EH (cell line): Measurements from ENCODE around the gene PPBP.
A peak's percentile ranks its signal among the peaks of the same experiment; 100 is the strongest.

Source experiments
- DNase-seq: peaks from one replicate; pipeline ENCODE4 v3.0.0-alpha.2; 2015; ENCODE audit warnings: low read depth

Gene PPBP, protein sequence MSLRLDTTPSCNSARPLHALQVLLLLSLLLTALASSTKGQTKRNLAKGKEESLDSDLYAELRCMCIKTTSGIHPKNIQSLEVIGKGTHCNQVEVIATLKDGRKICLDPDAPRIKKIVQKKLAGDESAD

GRCh38 chr4:73988061-73988460 is at the start of gene PPBP:
PPBP (minus strand) TSS chr4:73988190; CDS start chr4:73988103, 87 bp downstream.
- DNase-seq = no peak

DNA sequence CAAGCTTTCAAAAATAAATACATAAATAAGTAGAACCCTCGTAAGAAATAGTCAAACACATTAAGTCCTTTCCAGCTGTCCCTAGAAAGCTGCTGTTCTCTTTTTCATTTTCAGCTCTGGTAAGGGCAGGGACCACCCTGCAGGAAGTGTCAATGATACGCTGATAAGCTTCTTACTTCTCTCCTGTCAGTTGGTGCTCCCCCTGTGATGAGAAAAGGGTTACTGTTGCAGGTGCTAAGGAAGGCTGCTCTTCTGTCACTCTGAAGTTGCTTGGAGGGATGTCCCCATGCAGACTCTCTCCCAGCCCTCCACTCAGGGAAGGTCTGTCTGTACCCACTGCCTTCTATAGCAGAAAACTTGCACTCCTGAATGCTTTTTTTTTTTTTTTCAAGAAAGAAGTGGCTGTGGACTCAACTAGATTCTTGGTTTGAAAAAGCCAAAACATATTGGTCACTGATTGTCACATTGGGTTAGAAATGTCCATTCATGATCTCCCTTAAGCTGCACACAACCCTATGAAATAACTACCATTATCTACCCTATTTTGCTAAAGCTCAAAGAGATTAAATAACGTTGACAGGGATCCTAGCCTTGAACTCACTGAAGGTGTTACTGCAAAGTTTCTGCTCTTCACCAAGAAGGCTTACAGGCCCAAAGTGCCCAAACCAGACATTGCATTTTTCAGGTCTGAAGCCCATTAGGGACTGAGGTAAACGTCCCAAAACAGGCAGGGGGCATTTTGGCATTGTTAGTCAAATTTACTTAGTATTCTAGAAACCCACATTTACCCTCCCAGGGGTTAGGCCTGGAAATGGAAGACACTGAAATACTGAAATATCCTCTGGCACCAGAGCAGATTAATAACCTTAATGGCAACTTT is 49.3 kb upstream of the PPBP start:
- no peak for DNase-seq

GRCh38 chr4:74033739-74034138 is 45.7 kb upstream of the PPBP start:
- DNase-seq = peak; percentile 21

DNA sequence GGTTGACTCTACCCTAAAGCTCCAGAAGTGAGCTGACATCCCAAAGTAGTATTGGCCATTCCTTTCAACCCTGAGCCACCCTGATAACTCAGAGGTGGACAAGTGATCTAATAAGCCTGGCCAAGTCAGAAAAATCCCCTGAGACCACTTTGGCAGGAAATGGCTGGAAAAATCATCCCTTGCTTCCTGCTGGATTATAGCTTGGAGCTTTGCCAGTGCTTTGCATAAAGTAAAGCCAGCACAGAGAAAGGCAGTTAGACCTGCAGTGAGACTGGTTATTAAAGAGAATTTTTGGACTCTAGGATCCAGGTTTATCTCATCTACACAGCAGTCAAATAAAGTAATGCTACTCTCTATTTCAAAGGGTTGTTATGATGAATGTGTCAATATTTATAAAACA is 44.1 kb upstream of the PPBP start:
- DNase-seq = peak; percentile 38

DNA sequence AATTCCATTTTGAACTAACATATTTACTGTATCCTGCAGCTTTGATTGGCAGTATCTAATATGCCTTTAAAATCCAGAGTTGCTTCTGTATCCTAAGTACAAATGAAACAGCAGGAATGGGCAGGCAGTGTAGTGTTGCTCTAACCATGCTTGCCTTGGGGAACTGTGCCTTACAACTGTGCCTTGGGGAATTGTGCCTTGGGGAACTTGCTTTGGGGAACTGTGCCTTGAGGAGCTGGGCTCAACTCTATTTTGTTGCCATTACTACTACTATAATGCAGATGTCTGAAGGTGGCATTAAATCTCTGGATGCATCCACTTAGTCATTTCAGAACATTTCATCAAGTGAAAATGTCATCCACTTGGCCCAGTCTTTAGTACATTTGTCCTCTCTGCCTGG is 43.6 kb upstream of the PPBP start:
- DNase-seq = no peak

- DNase-seq = no peak
These were observed 42.3 kb upstream of the PPBP start for GRCh38 chr4:74030285-74030684.

DNA sequence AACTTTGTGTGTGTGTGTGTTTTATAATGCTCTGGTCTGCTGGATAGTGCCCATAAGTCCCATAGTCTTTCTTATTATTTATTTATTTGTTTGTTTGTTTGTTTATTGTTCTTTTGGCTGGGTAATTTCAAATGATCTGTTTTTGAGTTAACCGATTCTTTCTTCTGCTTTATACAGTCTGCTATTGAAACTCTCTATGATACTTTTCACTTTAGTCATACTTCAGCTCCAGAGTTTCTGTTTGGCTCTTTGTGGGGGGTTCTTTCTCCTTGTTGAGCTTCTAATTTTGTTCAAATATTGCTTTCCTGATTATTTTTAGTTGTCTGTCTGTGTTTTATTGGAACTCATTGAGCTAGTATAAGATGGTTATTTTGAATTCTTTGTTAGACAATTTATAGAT is 40.5 kb upstream of the PPBP start:
- no peak for DNase-seq

GRCh38 chr4:74023709-74024108 is 35.7 kb upstream of the PPBP start:
- DNase-seq = no peak

DNA sequence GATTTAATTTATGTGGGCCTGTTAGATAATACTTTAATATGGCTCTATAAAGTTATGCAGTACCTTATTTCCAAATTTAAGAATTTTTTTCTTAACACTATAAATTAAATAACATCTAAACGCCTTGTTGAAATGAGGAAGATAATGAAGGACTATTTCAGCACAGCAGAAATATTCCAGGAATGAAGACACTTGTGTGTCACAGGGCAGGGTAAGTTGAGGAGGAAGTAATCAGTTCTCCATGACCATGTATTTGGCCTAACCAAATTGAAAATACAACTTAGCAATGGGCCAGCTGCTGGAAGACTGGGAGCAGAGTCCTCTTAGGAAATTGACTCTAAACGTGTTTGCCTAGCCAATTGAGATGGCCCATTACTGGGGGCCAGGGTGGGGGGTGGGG is 33.6 kb upstream of the PPBP start:
- DNase-seq = no peak

DNA sequence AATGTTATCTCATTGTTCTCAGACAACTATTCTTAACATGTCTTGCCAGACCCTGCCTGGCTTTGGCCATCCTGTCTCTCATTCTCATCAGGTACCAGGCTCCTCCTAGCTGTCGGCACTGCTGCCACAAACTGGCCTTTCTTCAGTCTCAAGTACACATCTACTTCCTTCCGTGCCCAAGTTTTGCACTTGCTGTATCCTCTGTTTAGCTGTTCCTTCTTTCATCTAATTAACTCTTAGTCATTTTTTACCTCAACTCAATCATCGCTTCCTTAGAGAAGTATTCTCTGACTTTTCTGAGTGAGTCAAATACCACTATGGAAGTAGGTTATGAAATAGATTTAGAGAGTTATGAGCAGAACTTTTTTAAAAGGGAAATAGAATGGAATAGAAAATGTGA is 30.8 kb upstream of the PPBP start:
- no peak for DNase-seq

- no peak for DNase-seq
These were observed 30.1 kb upstream of the PPBP start for GRCh38 chr4:74018116-74018515.

- no peak for DNase-seq
These were observed 28.1 kb upstream of the PPBP start for GRCh38 chr4:74016068-74016467.

DNA sequence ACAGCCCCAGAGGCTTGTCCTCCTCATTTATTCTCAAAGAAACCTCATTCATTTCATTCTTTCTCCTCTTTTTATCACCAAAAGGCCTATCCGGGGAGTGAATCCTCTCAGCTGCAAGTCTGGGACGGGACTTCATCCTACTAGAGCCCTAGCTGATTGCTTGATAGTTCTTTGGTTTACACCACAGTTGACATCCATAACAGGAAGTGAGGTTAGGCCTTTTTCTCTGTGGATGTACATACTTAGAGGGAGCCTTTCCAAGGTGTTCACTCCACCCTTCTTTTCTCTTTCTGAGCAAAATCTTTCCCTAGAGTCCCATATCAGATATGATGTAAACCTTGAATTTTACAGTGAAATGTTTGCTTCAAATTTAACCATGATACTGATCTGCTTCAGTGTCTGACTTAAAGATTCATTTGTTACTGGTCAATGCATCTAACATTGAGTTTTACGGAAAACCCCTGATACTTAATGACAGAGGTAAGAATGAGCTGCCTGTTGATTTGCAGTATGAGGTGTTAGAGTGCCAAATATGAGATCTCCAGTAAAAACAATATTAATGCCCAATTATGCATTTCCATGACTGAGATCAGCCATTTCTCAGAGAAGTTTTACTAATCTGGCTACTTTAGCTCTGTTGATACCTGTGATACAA is 27.3 kb upstream of the PPBP start:
- no peak for DNase-seq

- DNase-seq = peak; percentile 14
These were observed 26.3 kb upstream of the PPBP start for GRCh38 chr4:74014332-74014731.

DNA sequence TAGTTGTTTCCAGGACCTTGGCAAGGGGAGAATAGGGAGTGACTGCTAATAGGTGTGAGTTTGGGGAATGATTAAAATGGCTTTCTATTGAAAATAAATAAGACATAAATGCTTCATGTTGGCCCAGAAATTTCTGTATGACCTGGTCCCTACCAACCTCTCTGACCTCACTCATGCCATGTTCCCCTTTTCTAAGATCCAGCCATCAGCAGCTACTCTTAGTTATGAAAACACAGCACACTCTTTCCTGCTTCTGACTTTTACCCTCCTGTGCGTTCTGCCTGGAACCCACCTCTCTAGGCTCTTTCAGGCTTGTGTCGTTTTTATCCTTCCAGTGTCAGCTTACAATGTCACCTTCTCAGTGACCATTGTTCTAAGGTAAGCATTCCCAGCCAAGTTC is 25.3 kb upstream of the PPBP start:
- no peak for DNase-seq

DNA sequence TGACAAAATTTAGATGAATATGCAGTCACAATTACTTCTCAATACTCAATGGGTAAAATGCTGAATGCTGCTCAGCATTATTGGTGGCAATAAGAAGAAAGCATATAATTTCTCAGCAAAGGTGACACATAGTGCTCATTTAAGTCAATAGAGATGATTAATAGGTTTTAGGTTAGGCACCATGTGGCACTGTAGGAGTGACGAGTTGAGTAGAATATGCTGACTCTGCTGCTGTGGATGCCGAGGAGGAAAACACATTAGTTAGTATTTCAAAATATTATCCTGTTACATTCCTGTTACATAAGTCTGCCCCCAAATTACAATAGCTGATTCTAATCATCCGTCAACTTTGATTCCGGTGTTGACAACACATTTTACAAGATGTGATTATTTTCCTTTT is 24.1 kb upstream of the PPBP start:
- DNase-seq = no peak

DNA sequence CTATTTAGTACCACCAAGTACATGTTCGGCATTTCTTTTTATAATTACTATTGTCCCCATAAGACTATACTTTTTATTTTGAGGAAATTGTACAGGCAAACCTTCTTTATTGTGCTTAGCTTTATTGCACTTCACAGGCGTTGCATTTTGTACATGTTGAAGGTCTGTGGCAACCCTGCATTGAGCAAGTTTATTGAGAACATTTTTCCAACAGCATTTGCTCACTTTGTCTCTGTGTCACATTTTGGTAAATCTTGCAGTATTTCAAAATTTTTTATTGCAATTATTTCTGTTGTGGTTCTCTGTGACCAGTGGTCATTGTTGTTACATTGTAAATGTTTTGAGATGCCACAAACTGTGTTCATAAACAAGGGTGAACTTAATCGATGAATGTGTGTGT is 21.3 kb upstream of the PPBP start:
- no peak for DNase-seq

DNA sequence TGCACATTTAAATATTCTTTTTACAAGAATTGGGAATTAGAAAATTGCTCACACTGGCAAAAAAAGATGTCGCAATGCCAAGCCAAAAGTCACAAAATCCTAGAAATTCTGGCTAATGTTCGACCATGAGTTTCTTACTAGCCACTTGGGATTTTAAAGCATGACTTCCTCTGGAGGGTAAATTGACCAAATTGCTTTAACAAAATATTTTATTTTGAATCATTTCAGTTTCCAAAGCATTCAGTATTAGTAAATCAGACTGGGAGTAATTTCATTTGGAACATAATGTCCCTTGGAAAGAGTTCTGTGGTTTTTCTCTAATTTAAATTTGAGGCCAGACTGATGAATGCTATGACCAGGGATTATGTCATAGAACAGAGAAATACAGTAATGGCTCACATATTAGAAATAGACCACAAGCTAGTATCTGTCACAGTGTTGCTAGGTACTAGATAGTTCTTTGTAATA is 18.1 kb upstream of the PPBP start:
- DNase-seq = peak; percentile 29

GRCh38 chr4:74005528-74005927 is 17.5 kb upstream of the PPBP start:
- no peak for DNase-seq

DNA sequence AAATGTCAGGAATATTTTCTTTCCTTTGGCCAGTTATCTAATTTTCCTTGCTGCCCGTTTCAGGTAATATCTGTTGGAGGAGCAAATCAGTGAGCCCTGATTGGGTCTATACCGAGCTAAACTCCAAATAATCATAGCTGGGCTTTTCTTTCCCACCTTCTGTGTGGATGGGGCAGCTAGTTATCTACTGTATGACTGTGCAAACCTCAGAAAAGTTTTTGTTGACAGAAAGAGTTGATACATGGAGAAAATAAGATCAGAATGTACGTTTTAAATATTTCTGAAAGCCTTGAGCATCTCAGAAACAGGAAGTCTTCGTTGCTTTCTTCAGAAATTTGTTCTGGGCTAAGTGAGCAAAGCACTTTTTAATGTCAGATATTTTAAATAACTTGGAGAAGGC is 16.7 kb upstream of the PPBP start:
- DNase-seq = no peak

DNA sequence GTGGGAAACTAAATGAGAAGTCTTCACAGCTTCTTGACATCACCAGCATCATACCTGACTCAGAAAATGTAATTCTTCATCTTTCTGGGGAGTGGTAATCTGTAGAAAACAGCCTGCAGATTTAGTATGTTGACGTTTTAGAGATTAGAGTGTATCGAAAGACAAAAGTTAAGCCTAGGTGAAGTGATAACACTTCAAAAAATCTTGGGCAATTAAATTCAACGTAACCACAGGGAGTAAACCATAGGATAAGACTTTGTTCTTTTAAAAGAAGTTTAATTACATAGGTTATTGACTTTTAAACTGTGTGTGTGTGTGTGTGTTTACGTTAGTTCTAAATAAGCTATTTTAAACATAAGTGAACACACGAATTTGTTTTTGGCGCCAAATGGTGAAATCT is 12.3 kb upstream of the PPBP start:
- DNase-seq = no peak

DNA sequence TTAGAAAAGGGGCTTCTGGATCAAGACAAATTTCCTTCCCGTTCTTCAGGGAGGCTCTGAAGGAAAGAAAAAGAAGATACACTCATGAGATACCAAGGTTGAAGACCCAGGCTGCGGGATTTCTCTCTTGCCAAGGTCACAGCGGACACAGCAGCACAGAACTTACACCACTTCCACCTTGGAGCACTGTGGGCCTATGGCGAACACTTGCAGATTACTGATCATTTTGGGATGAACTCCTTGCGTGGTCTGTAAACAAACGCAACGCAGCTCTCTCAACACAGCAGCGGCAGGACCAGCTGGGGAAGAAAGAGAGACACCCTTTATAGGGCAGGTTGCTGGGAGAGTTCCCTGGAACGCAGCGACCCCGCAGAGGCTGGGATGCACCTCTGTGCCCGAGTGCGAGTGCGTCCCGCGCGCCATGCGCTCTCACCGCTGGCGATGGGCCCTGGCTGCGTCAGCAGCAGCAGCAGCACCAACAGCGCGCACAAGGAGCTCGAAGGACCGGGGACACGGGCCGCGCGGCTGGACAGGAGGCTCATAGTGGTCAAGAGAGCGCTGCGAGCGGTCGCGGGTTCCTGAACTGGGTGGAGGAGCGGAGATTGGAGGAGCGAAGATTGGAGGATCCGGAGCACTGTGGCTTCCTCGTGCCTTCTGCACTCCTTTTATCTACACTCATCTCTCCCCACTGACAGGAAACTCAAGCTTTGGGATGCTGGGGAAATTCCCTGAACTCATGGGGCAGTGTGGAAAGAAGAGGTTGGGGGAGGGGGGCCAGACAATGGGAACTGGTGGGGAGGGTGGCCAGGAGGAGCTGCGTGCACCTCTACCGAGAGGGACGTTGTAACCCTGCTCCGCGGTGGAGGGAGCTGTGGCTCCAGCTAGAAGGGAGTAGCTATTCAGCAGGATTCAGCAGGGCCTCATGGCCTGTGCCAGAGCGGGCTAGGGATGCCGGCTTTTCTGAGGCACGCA is 10.3 kb upstream of the PPBP start, which contains the start of gene CXCL5:
Gene CXCL5, minus strand, starts transcription at position 638 of the 972 bp plus-strand sequence. Its CDS starts 96 bp downstream, at position 542.
- DNase-seq = peak; percentile 39
